Left lung (tissue), 10 donors: ENCODE results near the gene SOX13. TPM values are rescaled to one million over a fixed set of nuclear protein-coding genes. Genes with fewer than 3 reads are reported as not detected.

Source experiments
- ATAC-seq: fragments of 200-7000 bp; cut with Tn5 transposase; one replicate; pipeline ENCODE4 v1.9.1; 2020; ENCODE audit warnings: moderate library complexity
- DNase-seq, 4 donors: peaks; one replicate each; pipeline ENCODE4 v3.0.0-alpha.2; 2013 to 2020
- H3K27ac ChIP-seq, 2 donors: fragments of 200-600 bp; sonication (generic) in 1 of 2; one replicate each; pipeline versions ENCODE4 v1.5.0 to v1.8.0; 2020 to 2021
- H3K27me3 ChIP-seq, 2 donors: fragments of 200-600 bp; sonication (generic) in 1 of 2; one replicate each; pipeline versions ENCODE4 v1.5.0 to v1.8.0; 2020 to 2021
- H3K36me3 ChIP-seq, 2 donors: fragments of 200-600 bp; sonication (generic) in 1 of 2; one replicate each; pipeline versions ENCODE4 v1.5.0 to v1.8.0; 2020 to 2021
- H3K4me1 ChIP-seq, 2 donors: fragments of 200-600 bp; one replicate each; pipeline ENCODE4 v1.8.0; 2021
- H3K4me3 ChIP-seq, 2 donors: fragments of 200-600 bp; sonication (generic) in 1 of 2; one replicate each; pipeline versions ENCODE4 v1.5.0 to v1.8.0; 2020 to 2021; ENCODE audit warnings: mild to moderate bottlenecking in 1 of 2
- H3K9me3 ChIP-seq, 2 donors: fragments of 200-600 bp; sonication (generic) in 1 of 2; one replicate each; pipeline versions ENCODE4 v1.5.0 to v1.8.0; 2020 to 2021
- intact Hi-C, 2 donors: fragments of 100-400 bp; cut with DNase I; formaldehyde crosslinking; loops; one replicate each; pipeline versions ENCODE4 v1.11.2 to v1.14.2; 2022
- polyA plus RNA-seq, 6 donors: library from polyadenylated mRNA; unstranded; fragments of 120-200 nt; gene quantifications; one replicate each; pipeline ENCODE4 v1.2.1, GENCODE V29; 2013; ENCODE audit not compliant: insufficient read length in 6 of 6
- total RNA-seq, 2 donors: library from RNA; stranded (reverse); fragmentation: NEBNext Ultra II Directional; extraction: Animal tissue kit (Norgen Biotek cat#: 25700); gene quantifications; one replicate each; pipeline ENCODE4 v1.2.1, GENCODE V29; 2021
- TF ChIP-seq, protein P1 (sequence below), 2 donors: fragments of 200-600 bp; sonication (generic) in 1 of 2; IDR thresholded peaks; one replicate each; pipeline versions ENCODE4 v1.5.0 to v1.8.0; 2021; ENCODE audit warnings: antibody characterized with exemption in 2 of 2
- donor health status: DM: no; HTN: yes; CAD: no.
- donor health status: DM: no; HTN: no; CAD: no.

Gene SOX13
- total and polyA plus RNA-seq, 8 donors, result 41.7 to 62.8 (median 49.1) TPM

DNA sequence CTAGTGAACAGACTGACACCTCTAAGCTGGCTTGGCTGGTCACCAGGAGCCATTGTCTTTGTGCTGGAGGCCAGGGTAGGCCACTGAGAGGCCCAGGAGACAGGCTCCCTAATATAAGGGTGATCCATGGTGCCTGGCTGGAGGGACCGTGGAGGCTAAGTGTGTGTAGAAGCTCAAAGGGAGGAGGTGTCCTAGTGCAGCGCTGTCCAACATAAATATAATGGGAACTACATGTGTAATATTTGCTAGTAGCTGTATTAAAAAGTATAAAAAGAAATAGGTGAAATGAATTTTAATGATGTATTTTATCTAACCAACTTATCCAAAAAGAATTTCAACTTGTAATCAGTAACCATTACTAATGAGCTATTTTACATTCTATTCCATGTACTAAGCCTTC lies 35.0 kb downstream of the SOX13 start:
- intact Hi-C loops, result no loop called here
- Histone ChIP-seq H3K9me3 (no peaks in the 10 kb centered on the region), H3K4me3 (no peak overlapping the region), H3K27ac (peak overlapping the region in 1 of 2 donors; percentile 35), H3K27me3 (no peaks in the 10 kb centered on the region), H3K4me1 (peaks cover 18 to 42% of the 10 kb centered on the region in 2 donors), H3K36me3 (no peaks in the 10 kb centered on the region)
- TF ChIP-seq, protein P1, sequence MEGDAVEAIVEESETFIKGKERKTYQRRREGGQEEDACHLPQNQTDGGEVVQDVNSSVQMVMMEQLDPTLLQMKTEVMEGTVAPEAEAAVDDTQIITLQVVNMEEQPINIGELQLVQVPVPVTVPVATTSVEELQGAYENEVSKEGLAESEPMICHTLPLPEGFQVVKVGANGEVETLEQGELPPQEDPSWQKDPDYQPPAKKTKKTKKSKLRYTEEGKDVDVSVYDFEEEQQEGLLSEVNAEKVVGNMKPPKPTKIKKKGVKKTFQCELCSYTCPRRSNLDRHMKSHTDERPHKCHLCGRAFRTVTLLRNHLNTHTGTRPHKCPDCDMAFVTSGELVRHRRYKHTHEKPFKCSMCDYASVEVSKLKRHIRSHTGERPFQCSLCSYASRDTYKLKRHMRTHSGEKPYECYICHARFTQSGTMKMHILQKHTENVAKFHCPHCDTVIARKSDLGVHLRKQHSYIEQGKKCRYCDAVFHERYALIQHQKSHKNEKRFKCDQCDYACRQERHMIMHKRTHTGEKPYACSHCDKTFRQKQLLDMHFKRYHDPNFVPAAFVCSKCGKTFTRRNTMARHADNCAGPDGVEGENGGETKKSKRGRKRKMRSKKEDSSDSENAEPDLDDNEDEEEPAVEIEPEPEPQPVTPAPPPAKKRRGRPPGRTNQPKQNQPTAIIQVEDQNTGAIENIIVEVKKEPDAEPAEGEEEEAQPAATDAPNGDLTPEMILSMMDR (IDR thresholded peaks at IDR 0.05), result no peak
- ATAC-seq (no peak), DNase-seq (no peak)

DNA sequence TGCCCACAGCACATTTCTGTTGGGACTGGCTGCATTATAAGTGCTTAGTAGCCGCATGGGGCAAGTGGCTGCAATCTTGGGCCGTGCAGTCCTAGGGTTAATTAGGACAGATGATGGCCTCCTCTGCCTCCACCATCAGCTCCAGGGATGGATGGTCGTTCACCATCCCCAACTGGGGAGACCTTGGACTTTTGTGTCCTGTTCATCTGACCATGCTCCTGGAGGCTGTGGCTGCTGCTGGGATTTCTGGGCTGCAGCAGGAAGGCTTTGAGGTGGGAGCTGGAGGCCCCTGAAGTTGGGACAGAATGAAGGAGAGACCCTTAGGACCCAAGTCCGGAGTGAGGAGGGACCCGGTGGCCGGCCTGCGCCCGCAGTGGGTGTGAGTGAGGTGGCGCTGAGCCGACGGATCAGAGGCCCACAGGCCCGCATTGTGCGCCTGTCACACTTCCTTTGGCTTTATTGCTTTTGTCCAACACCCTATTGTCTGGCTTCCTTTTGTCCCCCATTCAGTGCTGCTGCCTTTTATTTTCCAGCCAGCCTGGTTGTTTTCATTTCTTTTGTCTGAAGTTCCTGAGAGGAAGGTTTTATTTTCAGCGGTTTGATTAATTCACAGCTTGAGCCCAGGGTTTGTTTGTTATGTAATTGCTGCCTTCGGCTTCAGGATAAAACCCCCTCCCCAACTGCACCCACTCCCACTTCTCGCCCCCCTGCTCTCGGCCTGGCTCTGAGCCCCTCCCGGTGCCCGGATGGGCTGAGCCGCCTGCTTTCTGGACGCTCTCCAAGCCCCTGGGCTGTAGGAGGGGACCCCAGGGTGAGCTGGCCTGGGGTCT lies 35.6 kb downstream of the SOX13 start:
- H3K4me3 ChIP-seq, result no peak overlapping the region
- intact Hi-C loops, result no loop called here
- H3K27me3 ChIP-seq, result no peaks in the 10 kb centered on the region
- TF ChIP-seq, protein P1 (IDR thresholded peaks at IDR 0.05), result no peak
- H3K9me3 ChIP-seq, result no peaks in the 10 kb centered on the region
- no peak for ATAC-seq
- peak overlapping the region in 1 of 2 donors; percentile 35 for H3K27ac ChIP-seq
- H3K36me3 ChIP-seq, result no peaks in the 10 kb centered on the region
- DNase-seq, result no peak
- peaks cover 11 to 38% of the 10 kb centered on the region in 2 donors for H3K4me1 ChIP-seq

DNA sequence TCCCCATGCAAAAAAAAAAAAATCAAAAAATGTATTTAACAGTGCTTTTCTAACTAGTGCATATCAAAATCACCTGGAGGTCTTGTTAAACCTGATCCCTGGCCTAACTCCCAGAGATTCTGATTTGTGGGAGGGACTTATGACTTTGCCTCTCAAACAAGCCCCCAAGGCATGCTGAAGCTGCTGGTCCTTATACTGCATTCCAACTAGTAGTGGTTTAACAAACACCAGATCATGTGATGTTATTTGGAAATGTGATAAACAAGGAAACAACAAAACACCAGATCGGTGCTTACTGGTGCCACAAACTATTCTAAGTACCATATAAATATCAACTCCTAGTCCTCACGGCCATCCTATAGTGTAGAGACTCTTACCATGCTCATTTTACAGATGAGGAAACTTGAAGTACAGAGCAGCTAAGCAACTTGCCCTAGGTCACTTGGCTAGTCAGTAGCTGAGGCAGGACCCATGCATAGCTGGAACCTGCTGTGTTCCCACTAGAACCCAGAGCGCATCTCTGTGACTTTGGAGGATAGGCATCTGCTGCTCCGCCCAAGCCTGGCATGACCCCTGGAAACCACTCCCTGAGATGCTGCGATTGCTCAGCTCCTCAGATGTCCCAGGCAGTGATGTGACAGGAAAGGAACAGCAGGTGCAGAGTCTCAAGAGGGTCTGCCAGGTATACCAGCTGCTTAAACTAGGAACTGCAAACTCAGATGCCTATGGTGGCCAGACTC lies 38.1 kb downstream of the SOX13 start:
- DNase-seq (no peak), ATAC-seq (no peak)
- intact Hi-C loops, result no loop called here
- H3K36me3 ChIP-seq, result no peaks in the 10 kb centered on the region
- H3K9me3 ChIP-seq, result no peaks in the 10 kb centered on the region
- TF ChIP-seq, protein P1 (IDR thresholded peaks at IDR 0.05), result no peak
- H3K27ac ChIP-seq, result no peak overlapping the region
- H3K4me1 ChIP-seq, result peaks cover 0 to 26% of the 10 kb centered on the region in 2 donors
- H3K4me3 ChIP-seq, result no peak overlapping the region
- no peaks in the 10 kb centered on the region for H3K27me3 ChIP-seq

DNA sequence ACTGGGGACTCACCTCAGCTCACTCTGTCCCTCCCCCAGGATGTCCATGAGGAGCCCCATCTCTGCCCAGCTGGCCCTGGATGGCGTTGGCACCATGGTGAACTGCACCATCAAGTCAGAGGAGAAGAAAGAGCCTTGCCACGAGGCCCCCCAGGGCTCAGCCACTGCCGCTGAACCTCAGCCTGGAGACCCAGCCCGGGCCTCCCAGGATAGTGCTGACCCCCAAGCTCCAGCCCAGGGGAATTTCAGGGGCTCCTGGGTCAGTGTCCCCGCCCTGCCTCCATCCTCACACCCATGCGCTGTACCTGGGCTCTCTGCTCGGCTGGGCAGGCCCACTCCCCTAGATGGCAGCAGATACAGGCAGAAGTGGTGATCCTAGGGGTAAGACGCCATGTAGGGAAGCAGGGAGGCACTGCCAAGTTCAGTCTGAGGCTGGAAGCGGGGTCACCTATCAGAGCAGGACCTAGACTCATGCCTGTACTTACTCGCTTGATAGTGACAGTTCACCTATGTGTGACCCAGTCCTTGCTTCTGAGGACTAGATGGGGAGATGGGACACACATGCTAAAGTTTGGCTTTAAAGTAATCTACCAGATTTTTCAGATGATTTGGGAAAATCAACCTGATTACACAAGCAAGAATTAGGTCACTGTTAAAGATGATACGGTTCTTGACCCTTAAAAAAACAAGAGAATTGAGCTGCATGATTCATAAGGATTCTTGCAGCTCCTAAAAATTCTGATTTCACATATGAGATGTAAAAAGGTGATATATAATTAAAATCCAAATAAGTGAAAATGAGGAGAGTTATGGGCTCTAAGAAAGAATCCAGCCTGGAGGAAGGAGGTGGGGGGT lies 40.2 kb downstream of the SOX13 start:
- peak overlapping the region in 1 of 2 donors; percentile 41 for H3K27ac ChIP-seq
- ATAC-seq, result no peak

More for the DNA sequence above, 40.2 kb downstream of the SOX13 start:
- peaks cover 0 to 22% of the 10 kb centered on the region in 2 donors for H3K4me1 ChIP-seq
- H3K36me3 ChIP-seq, result peaks cover 0 to 10% of the 10 kb centered on the region in 2 donors
- no peaks in the 10 kb centered on the region for H3K9me3 ChIP-seq
- no peaks in the 10 kb centered on the region for H3K27me3 ChIP-seq
- no peak for DNase-seq
- no peak overlapping the region for H3K4me3 ChIP-seq
- TF ChIP-seq, protein P1 (IDR thresholded peaks at IDR 0.05), result no peak
- intact Hi-C loops, result no loop called here
